Ishikawa (cell line): ENCODE measurements around the gene CCDC183.

Source experiments
- CEBPB ChIP-seq: IDR thresholded peaks from 2 replicates; pipeline ENCODE4 v1.6.1; 2012
- CREB1 ChIP-seq: IDR thresholded peaks from 2 replicates; pipeline ENCODE4 v1.6.1; 2012; ENCODE audit warnings: low read depth
- EGR1 ChIP-seq: IDR thresholded peaks from 2 replicates; pipeline ENCODE4 v1.6.1; 2012
- EP300 ChIP-seq: IDR thresholded peaks from 2 replicates; pipeline ENCODE4 v1.6.1; 2012; ENCODE audit warnings: borderline replicate concordance
- FOXM1 ChIP-seq: IDR thresholded peaks from 2 replicates; pipeline ENCODE4 v1.6.1; 2012; ENCODE audit warnings: low read depth, borderline replicate concordance
- MAX ChIP-seq: IDR thresholded peaks from 2 replicates; pipeline ENCODE4 v1.6.1; 2012
- NFIC ChIP-seq: IDR thresholded peaks from 2 replicates; pipeline ENCODE4 v1.6.1; 2012
- RAD21 ChIP-seq: IDR thresholded peaks from 2 replicates; pipeline ENCODE4 v1.6.1; 2012; ENCODE audit warnings: low read depth
- REST ChIP-seq: IDR thresholded peaks from 2 replicates; pipeline ENCODE4 v1.6.1; 2012; ENCODE audit warnings: low read depth, mild to moderate bottlenecking
- TAF1 ChIP-seq: IDR thresholded peaks from 2 replicates; pipeline ENCODE4 v1.6.1; 2012; ENCODE audit warnings: low read depth, mild to moderate bottlenecking
- TCF12 ChIP-seq: IDR thresholded peaks from 2 replicates; pipeline ENCODE4 v1.6.1; 2012; ENCODE audit warnings: low read depth
- TEAD4 ChIP-seq: IDR thresholded peaks from 2 replicates; pipeline ENCODE4 v1.6.1; 2012
- USF1 ChIP-seq: IDR thresholded peaks from 2 replicates; pipeline ENCODE4 v1.6.1; 2012
- YY1 ChIP-seq: IDR thresholded peaks from 2 replicates; pipeline ENCODE4 v1.6.1; 2012; ENCODE audit warnings: low read depth
- ZBTB7A ChIP-seq: IDR thresholded peaks from 2 replicates; pipeline ENCODE4 v1.6.1; 2012; ENCODE audit warnings: low read depth

CCDC183 gene

GRCh38 chr9:136771907-136772415 lies 24.2 kb upstream of the CCDC183 start:
- TF ChIP-seq TEAD4: no peak
- TF ChIP-seq RAD21: no peak
- no peak for TF ChIP-seq YY1
- no peak for TF ChIP-seq CREB1
- no peak for TF ChIP-seq USF1
- TF ChIP-seq TAF1: no peak
- TF ChIP-seq EGR1: no peak
- TF ChIP-seq TCF12: no peak
- no peak for TF ChIP-seq NFIC
- no peak for TF ChIP-seq FOXM1
- no peak for TF ChIP-seq MAX
- no peak for TF ChIP-seq REST
- no peak for TF ChIP-seq EP300
- TF ChIP-seq ZBTB7A: no peak
- TF ChIP-seq CEBPB: no peak

- no peak for TF ChIP-seq EP300
- TF ChIP-seq USF1: peak; percentile 97
- TF ChIP-seq CREB1: no peak
- peak; percentile 66 for TF ChIP-seq MAX
- TF ChIP-seq YY1: peak; percentile 78
- TF ChIP-seq EGR1: no peak
- no peak for TF ChIP-seq TEAD4
- no peak for TF ChIP-seq REST
- no peak for TF ChIP-seq TCF12
- no peak for TF ChIP-seq CEBPB
- TF ChIP-seq RAD21: no peak
- no peak for TF ChIP-seq FOXM1
- TF ChIP-seq NFIC: no peak
- no peak for TF ChIP-seq TAF1
These were observed 22.6 kb upstream of the CCDC183 start for GRCh38 chr9:136773386-136774044.

GRCh38 chr9:136774416-136775045 lies 21.6 kb upstream of the CCDC183 start:
- TF ChIP-seq FOXM1: no peak
- TF ChIP-seq NFIC: no peak
- no peak for TF ChIP-seq RAD21
- no peak for TF ChIP-seq REST
- TF ChIP-seq TCF12: no peak
- TF ChIP-seq EGR1: no peak
- no peak for TF ChIP-seq MAX
- TF ChIP-seq TEAD4: no peak
- TF ChIP-seq CEBPB: no peak
- no peak for TF ChIP-seq YY1

GRCh38 chr9:136775191-136775590 lies 20.9 kb upstream of the CCDC183 start:
- TF ChIP-seq EGR1: no peak
- TF ChIP-seq YY1: no peak
- TF ChIP-seq CEBPB: no peak
- TF ChIP-seq EP300: no peak
- no peak for TF ChIP-seq USF1
- no peak for TF ChIP-seq TCF12
- no peak for TF ChIP-seq MAX
- TF ChIP-seq NFIC: no peak
- no peak for TF ChIP-seq CREB1
- TF ChIP-seq RAD21: no peak
- TF ChIP-seq TEAD4: no peak
- TF ChIP-seq ZBTB7A: no peak
- TF ChIP-seq FOXM1: no peak
- TF ChIP-seq TAF1: no peak
- TF ChIP-seq REST: no peak
